GM23338 (cell line): Measurements from ENCODE around the gene KISS1R. TPM values are rescaled to one million over a fixed set of nuclear protein-coding genes. Genes with fewer than 3 reads are reported as not detected.
A peak's percentile ranks its signal among the peaks of the same experiment; 100 is the strongest.

Source experiments
- ATAC-seq: fragments of 200-7000 bp; cut with Tn5 transposase; 3 replicates; pipeline ENCODE4 v1.9.1; 2020
- DNase-seq: peaks from one replicate; pipeline ENCODE4 v3.0.0-alpha.2; 2015; ENCODE audit warnings: low spot score
- H2AFZ ChIP-seq: fragments of 200-600 bp; sonication (generic); 2 replicates; pipeline ENCODE4 v1.8.0; 2016; ENCODE audit warnings: antibody characterized with exemption, mild to moderate bottlenecking, moderate library complexity
- H3F3A ChIP-seq: fragments of 200-600 bp; sonication (generic); replicated peaks from 2 replicates; pipeline ENCODE4 v1.8.0; 2017; ENCODE audit warnings: antibody characterized with exemption, mixed run types, low read depth
- H3K27ac ChIP-seq: fragments of 200-600 bp; sonication (generic); 2 replicates; pipeline ENCODE4 v1.6.1; 2016; ENCODE audit warnings: low read depth
- H3K27me3 ChIP-seq: fragments of 200-600 bp; sonication (generic); 2 replicates; pipeline ENCODE4 v1.8.0; 2016; ENCODE audit warnings: mild to moderate bottlenecking, mixed run types, moderate library complexity; ENCODE audit not compliant: insufficient read depth
- H3K36me3 ChIP-seq: fragments of 200-600 bp; sonication (generic); 2 replicates; pipeline ENCODE4 v1.8.0; 2016; ENCODE audit warnings: mild to moderate bottlenecking; ENCODE audit not compliant: insufficient read depth
- H3K4me1 ChIP-seq: fragments of 200-600 bp; sonication (generic); 2 replicates; pipeline ENCODE4 v1.8.0; 2016; ENCODE audit warnings: mild to moderate bottlenecking, moderate library complexity; ENCODE audit not compliant: insufficient read depth
- H3K4me2 ChIP-seq: fragments of 200-600 bp; sonication (generic); 2 replicates; pipeline ENCODE4 v1.7.1; 2017; ENCODE audit warnings: mixed run types
- H3K4me3 ChIP-seq: fragments of 200-600 bp; sonication (generic); 2 replicates; pipeline ENCODE4 v1.6.1; 2016; ENCODE audit warnings: mixed run types
- H3K79me2 ChIP-seq: fragments of 200-600 bp; sonication (generic); replicated peaks from 2 replicates; pipeline ENCODE4 v1.8.0; 2017; ENCODE audit warnings: mild to moderate bottlenecking; ENCODE audit not compliant: insufficient read depth
- H3K9me2 ChIP-seq: fragments of 200-600 bp; sonication (generic); 2 replicates; pipeline ENCODE4 v1.8.0; 2017; ENCODE audit not compliant: insufficient read depth
- H4K20me1 ChIP-seq: fragments of 200-600 bp; sonication (generic); replicated peaks from 2 replicates; pipeline ENCODE4 v1.8.0; 2017; ENCODE audit warnings: mild to moderate bottlenecking; ENCODE audit not compliant: insufficient read depth
- H3K27ac Mint-ChIP-seq: 2 replicates; pipeline ENCODE4 v1.8.0; 2020; ENCODE audit warnings: inconsistent platforms, mild to moderate bottlenecking, moderate library complexity, mixed read lengths
- H3K27me3 Mint-ChIP-seq: 3 replicates; pipeline ENCODE4 v1.8.0; 2022; ENCODE audit warnings: low read depth, mild to moderate bottlenecking, moderate library complexity, mixed read lengths, inconsistent platforms; ENCODE audit not compliant: insufficient read depth, poor library complexity
- H3K36me3 Mint-ChIP-seq: 3 replicates; pipeline ENCODE4 v1.8.0; 2021; ENCODE audit warnings: low read depth, mild to moderate bottlenecking, inconsistent platforms, moderate library complexity, mixed read lengths
- H3K4me1 Mint-ChIP-seq: 3 replicates; pipeline ENCODE4 v1.8.0; 2020; ENCODE audit warnings: mild to moderate bottlenecking, inconsistent platforms, mixed read lengths
- H3K4me3 Mint-ChIP-seq: 3 replicates; pipeline ENCODE4 v1.8.0; 2021; ENCODE audit warnings: moderate library complexity, mild to moderate bottlenecking, inconsistent platforms, mixed read lengths
- H3K9me3 Mint-ChIP-seq: 3 replicates; pipeline ENCODE4 v1.8.0; 2020; ENCODE audit warnings: moderate library complexity, mild to moderate bottlenecking, inconsistent platforms, mixed read lengths
- CREB1 ChIP-seq: fragments of 250-450 bp; sonication (Bioruptor Pico); IDR thresholded peaks from 2 replicates; pipeline ENCODE4 v1.5.0; 2020; ENCODE audit warnings: low read depth, mild to moderate bottlenecking, moderate library complexity
- CTCF ChIP-seq, 2 experiments: fragments of 200-600 bp in 1 of 2; sonication (generic) in 1 of 2; conservative IDR thresholded peaks; 2 replicates each; pipeline versions ENCODE4 v1.5.1 to v1.6.1; 2016 to 2017; ENCODE audit warnings: antibody characterized with exemption in 2 of 2, low read depth in 2 of 2, mild to moderate bottlenecking in 2 of 2, moderate library complexity in 1 of 2
- ETS1 ChIP-seq: IDR thresholded peaks from 2 replicates; pipeline ENCODE4 v1.6.1; 2016; ENCODE audit warnings: antibody characterized with exemption
- EZH2 ChIP-seq: fragments of 200-600 bp; sonication (generic); IDR thresholded peaks from one replicate; pipeline ENCODE4 v1.8.0; 2017; ENCODE audit warnings: antibody characterized with exemption, mild to moderate bottlenecking, low read depth; ENCODE audit not compliant: unreplicated experiment
- EZH2phosphoT487 ChIP-seq: fragments of 200-600 bp; sonication (generic); IDR thresholded peaks from one replicate; pipeline ENCODE4 v1.8.1; 2018; ENCODE audit warnings: antibody characterized with exemption; ENCODE audit not compliant: unreplicated experiment
- JUNB ChIP-seq: IDR thresholded peaks from one replicate; pipeline ENCODE4 v1.6.1; 2016; ENCODE audit warnings: antibody characterized with exemption; ENCODE audit not compliant: unreplicated experiment
- NANOG ChIP-seq: IDR thresholded peaks from 2 replicates; pipeline ENCODE4 v1.6.1; 2016; ENCODE audit warnings: antibody characterized with exemption, borderline replicate concordance
- POLR2AphosphoS5 ChIP-seq: IDR thresholded peaks from 2 replicates; pipeline ENCODE4 v1.6.1; 2016; ENCODE audit warnings: antibody characterized with exemption, low read depth
- STAT1 ChIP-seq: IDR thresholded peaks from one replicate; pipeline ENCODE4 v1.6.1; 2016; ENCODE audit warnings: antibody characterized with exemption; ENCODE audit not compliant: unreplicated experiment
- ZNF114 ChIP-seq: fragments of 250-450 bp; sonication (Bioruptor Pico); IDR thresholded peaks from 2 replicates; pipeline ENCODE4 v1.5.0; 2020; ENCODE audit warnings: mild to moderate bottlenecking, moderate library complexity
- ZNF331 ChIP-seq: fragments of 250-450 bp; sonication (Bioruptor Pico); IDR thresholded peaks from 2 replicates; pipeline ENCODE4 v1.5.0; 2020; ENCODE audit warnings: low read depth, mild to moderate bottlenecking, moderate library complexity
- ZNF462 ChIP-seq: fragments of 250-450 bp; sonication (Bioruptor Pico); IDR thresholded peaks from 2 replicates; pipeline ENCODE4 v1.5.0; 2020; ENCODE audit warnings: mild to moderate bottlenecking, moderate library complexity
- polyA plus RNA-seq: library from polyadenylated mRNA; unstranded; fragments of >200 nt; fragmentation: Nextera tagmentation; extraction: Ambion mirVana; gene quantifications from 2 replicates; pipeline ENCODE4 v1.2.1, GENCODE V29; 2016
- total RNA-seq: library from RNA; depleted of rRNA; stranded (reverse); fragments of >200 nt; shearing (Covaris generic); gene quantifications from 2 replicates; pipeline ENCODE4 v1.2.3, GENCODE V29; 2014

KISS1R gene
- total and polyA plus RNA-seq, 2 experiments from 2014 or later, result 0.78 to 4.0 TPM

- TF ChIP-seq ZNF462 (CRISPR knock-in tag) (no peak), CREB1 (no peak), ZNF114 (CRISPR knock-in tag) (no peak), EZH2 (peak; percentile 63), NANOG (no peak), JUNB (no peak)
Measured at GRCh38 chr19:920051-920864, 3.1 kb downstream of the KISS1R start (continued).

GRCh38 chr19:924553-925086, 7.5 kb downstream of the KISS1R start:
- Histone ChIP-seq H2AFZ (peak overlapping the region; percentile 80), H3K27ac (no peak overlapping the region)
- no peak for TF ChIP-seq POLR2AphosphoS5
- TF ChIP-seq CREB1, result no peak
- no peak for TF ChIP-seq CTCF (conservative IDR thresholded peaks at IDR 0.05; ENCODE audit: low read depth in 2 of 2)
- no peak for TF ChIP-seq EZH2phosphoT487
- no peak for TF ChIP-seq ZNF331 (CRISPR knock-in tag)
- TF ChIP-seq NANOG, result no peak
- no peak for TF ChIP-seq JUNB
- no peak for TF ChIP-seq ETS1
- no peak for TF ChIP-seq STAT1

More at GRCh38 chr19:924553-925086, 7.5 kb downstream of the KISS1R start:
- Mint-ChIP-seq H3K4me1 (peaks cover 9% of the 10 kb centered on the region; the same call in 2 of the 3 replicates), H3K36me3 (no peaks in the 10 kb centered on the region; the same call in 1 of the 3 replicates), H3K27me3 (peaks cover 28% of the 10 kb centered on the region), H3K9me3 (no peaks in the 10 kb centered on the region; the same call in 2 of the 3 replicates), H3K27ac (no peak overlapping the region), H3K4me3 (peak overlapping the region; percentile 73)
- Histone ChIP-seq H3F3A (0 out of 2 replicates have a peak, but pooled peaks cover 11% of the 10 kb centered on the region), H3K79me2 (peaks cover 27% of the 10 kb centered on the region), H3K27me3 (peaks cover 28% of the 10 kb centered on the region), H4K20me1 (no peaks in the 10 kb centered on the region; the same call in none of the 2 replicates), H3K36me3 (no peaks in the 10 kb centered on the region), H3K4me1 (peaks cover 10% of the 10 kb centered on the region), H3K4me2 (peak overlapping the region; percentile 88), H3K9me2 (no peaks in the 10 kb centered on the region), H3K4me3 (peak overlapping the region; percentile 89)
- DNase-seq (peak; percentile 63), ATAC-seq (peak; percentile 0)
